Muscle of leg (tissue), 11 donors: ENCODE data around the gene MTARC2. TPM values are rescaled to one million over a fixed set of nuclear protein-coding genes. Genes with fewer than 3 reads are reported as not detected.

Experiments
- DNase-seq: peaks from one replicate; pipeline ENCODE4 v3.0.0; 2013
- H3K27ac ChIP-seq: one replicate; pipeline ENCODE4 v1.5.1; 2013; ENCODE audit warnings: mild to moderate bottlenecking, low read length, control low read depth
- H3K27me3 ChIP-seq: one replicate; pipeline ENCODE4 v1.6.1; 2013; ENCODE audit warnings: low read length; ENCODE audit not compliant: control insufficient read depth, insufficient read depth
- H3K36me3 ChIP-seq: one replicate; pipeline ENCODE4 v1.6.1; 2013; ENCODE audit warnings: low read length; ENCODE audit not compliant: control insufficient read depth, insufficient read depth
- H3K4me1 ChIP-seq: one replicate; pipeline ENCODE4 v1.6.1; 2013; ENCODE audit warnings: low read length; ENCODE audit not compliant: control insufficient read depth, insufficient read depth
- H3K4me3 ChIP-seq: one replicate; pipeline ENCODE4 v1.5.1; 2013; ENCODE audit warnings: low read length, control low read depth
- H3K9me3 ChIP-seq: replicated peaks from 2 replicates; pipeline ENCODE4 v1.6.1; 2013; ENCODE audit warnings: low read depth, low read length; ENCODE audit not compliant: control insufficient read depth
- WGBS: methylation state at CpG from one replicate; pipeline ENCODE4 v1.1.5; 2013; ENCODE audit warnings: missing lambda C conversion rate; ENCODE audit not compliant: insufficient coverage; 5-methylcytosine and 5-hydroxymethylcytosine counted together
- polyA plus RNA-seq, 8 donors: library from polyadenylated mRNA; unstranded; fragments of 120-200 nt; gene quantifications; one replicate each; pipeline versions ENCODE4 v1.2.1 to v1.2.3, GENCODE V29; 2013; ENCODE audit warnings: inconsistent platforms in 1 of 8, low replicate concordance in 1 of 8; ENCODE audit not compliant: insufficient read length in 8 of 8, insufficient read depth in 1 of 8
- total RNA-seq: library from RNA; stranded (reverse); fragments of 120-200 nt; gene quantifications from one replicate; pipeline ENCODE4 v1.2.4, GENCODE V29; 2013

Gene MTARC2
- total and polyA plus RNA-seq, 9 donors = 7.0 to 21.4 (median 15.9) TPM

DNA sequence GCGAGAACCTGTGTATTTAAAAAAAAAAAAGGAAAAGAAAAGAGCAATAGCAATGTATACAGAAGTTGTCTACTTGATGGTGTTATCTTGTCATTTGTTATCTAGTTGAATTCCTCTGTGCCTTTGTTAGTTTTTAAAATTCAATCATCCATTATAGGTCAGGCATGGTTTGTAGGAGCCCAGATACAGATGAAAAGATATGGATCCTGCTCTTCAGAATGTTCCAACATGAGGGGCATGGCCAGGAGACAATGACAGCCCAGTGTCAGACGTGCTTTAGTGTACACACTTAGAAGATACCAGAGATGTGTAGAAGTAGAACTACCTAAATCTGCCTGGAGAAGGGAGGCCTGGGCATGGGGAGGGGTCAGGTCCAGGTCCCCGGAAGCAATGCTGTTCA is 16.6 kb downstream of the MTARC2 start:
- DNase-seq = no peak
- Histone ChIP-seq H3K27ac (no peak overlapping the region), H3K9me3 (no peaks in the 10 kb centered on the region), H3K4me1 (no peaks in the 10 kb centered on the region), H3K4me3 (no peak overlapping the region), H3K27me3 (no peaks in the 10 kb centered on the region), H3K36me3 (peaks cover 45% of the 10 kb centered on the region)
- 100% methylated on average over 3 of the region's 3 CpGs for WGBS

DNA sequence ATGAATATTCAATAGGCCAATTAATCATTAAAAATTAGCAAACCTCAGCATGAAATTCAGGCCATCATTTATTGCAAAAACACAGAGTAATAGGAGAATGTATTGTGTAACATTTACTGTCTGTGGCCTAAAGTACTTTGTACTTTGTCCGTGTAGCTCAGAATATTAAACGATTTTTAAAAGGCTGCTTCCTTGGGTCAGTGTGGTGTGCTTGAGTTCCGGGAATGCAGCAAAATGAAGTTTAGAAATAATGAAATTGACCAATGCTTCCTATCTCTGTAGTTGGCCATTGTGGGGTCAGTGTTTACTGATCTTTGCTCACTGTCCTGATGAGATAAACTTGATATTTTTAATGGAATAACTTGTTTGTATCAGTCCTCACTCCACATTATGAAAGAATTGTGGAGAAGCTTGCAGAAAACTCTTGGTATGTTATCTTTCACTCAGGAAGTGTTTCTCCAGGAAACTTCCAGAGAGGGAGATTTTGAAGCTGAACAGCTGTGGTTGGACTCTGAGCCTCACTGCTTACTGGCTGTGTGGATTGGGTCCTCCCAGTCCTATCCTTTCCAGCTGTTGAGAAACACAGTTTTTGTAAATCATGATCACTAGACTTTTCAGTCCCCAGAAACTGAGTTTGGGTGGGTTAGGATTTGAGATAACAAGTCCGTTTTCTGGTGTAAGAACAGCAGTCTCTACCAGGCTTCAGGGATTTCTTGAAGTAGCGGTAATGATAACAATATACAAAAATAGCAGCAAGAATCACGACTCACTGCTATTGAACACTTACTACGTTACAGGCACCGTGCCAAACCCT is 19.4 kb downstream of the MTARC2 start:
- Histone ChIP-seq H3K4me3 (no peak overlapping the region), H3K27me3 (no peaks in the 10 kb centered on the region), H3K4me1 (no peaks in the 10 kb centered on the region), H3K27ac (no peak overlapping the region), H3K9me3 (no peaks in the 10 kb centered on the region), H3K36me3 (peaks cover 46% of the 10 kb centered on the region)
- peak; percentile 43 for DNase-seq
- WGBS = no CpG with 5 or more reads among the region's 8 CpGs

DNA sequence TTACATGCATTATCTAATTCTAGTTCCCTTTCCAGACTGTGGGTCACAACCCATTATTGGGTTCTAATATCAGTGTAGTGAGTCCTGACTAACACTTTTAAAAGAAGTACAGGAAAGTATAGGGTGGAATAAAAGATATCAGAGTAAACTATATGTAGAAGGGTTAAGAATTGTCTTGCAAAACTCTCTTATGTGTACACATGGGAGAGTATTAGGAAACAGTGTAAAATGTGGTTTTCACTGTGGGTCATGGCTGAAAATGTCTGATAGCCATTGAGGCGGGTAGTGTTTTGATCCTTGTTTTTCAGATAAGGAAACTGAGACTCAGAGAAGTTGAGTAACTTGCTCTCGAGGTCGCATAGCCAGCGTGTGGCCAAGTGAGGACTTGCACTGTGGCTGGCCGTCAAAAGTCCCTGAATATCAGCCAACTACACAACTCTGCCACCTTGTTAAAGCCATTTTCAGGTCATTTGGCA is 20.0 kb downstream of the MTARC2 start:
- Histone ChIP-seq H3K27ac (no peak overlapping the region), H3K4me1 (no peaks in the 10 kb centered on the region), H3K4me3 (no peak overlapping the region), H3K27me3 (no peaks in the 10 kb centered on the region), H3K9me3 (no peaks in the 10 kb centered on the region), H3K36me3 (peaks cover 39% of the 10 kb centered on the region)
- 94% methylated on average over 5 of the region's 5 CpGs for WGBS
- peak; percentile 30 for DNase-seq

DNA sequence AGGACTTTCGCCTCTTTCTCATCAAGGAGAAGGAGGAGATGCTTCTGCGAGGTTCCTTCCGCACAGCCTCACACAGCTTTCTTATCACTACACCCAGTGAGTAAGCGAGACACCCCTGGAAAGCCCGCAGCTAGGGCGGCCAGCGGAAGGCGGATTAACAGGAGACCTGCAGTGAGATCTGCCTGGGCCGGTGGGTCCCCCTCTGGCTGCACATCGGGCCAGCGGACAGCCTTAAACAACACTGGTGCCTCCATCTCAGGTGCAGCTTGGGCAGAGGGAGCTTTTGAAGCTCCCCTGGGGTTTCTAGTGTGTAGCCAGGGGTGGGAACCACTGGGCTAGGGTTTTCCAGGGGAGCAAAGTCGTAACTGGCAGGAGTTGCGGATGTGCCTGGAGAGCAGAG is 21.1 kb downstream of the MTARC2 start:
- Histone ChIP-seq H3K9me3 (no peaks in the 10 kb centered on the region), H3K27me3 (no peaks in the 10 kb centered on the region), H3K4me1 (no peaks in the 10 kb centered on the region), H3K27ac (no peak overlapping the region), H3K36me3 (peaks cover 33% of the 10 kb centered on the region), H3K4me3 (no peak overlapping the region)
- WGBS = 92% methylated on average over 9 of the region's 13 CpGs
- DNase-seq = no peak

DNA sequence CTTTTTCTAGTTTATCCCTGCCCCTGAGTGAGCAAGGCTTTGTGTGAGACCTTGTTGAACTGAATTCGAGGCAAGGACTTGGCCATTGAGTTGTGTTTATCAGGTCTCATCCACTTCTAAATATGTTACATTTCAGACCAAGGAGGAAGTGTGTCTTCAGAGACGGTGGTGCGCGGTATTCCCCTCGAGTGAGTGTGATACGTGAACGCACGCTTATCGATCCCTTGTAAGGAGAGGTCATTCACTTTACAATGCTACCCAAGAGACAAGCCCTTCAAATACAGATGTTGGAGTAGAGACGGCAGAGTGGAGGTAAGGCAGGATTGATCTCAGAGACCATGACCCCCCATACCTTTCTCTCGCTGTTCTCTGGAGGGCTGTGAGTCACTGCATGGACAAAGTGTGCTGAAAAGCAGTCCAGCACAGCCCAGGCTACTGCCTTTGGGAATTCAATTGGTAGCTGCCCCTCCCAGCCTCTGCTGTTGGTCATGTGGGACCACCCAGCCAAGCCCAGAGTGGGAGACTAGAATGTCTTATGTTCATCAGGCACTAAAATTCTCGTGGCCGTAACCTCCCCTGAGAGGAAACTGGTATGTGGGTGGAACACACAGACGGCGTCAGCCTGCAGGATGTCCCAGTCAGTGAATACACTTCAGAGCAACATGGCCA is 22.3 kb downstream of the MTARC2 start:
- H3K27ac ChIP-seq = no peak overlapping the region

DNA sequence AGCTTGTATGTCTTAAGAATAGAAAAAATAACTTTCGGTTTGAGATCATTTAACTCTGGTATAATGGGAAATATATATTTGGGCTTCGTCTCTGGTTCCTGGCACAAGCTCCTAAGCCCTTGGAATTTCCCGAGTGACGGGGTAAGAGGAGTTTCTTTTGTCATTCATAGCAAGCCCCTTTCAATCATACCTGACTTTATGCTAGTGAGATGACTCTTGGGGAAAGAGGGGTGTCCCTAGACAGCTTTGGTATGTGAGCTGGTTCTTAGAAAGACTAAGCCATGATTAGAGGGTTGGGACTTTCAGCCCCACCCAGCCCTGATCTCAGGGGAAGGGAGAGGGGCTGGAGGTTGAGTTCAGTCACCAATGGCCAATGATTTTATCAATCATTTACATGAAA is 24.7 kb downstream of the MTARC2 start:
- Histone ChIP-seq H3K4me3 (no peak overlapping the region), H3K36me3 (peaks cover 28% of the 10 kb centered on the region), H3K27me3 (no peaks in the 10 kb centered on the region), H3K4me1 (no peaks in the 10 kb centered on the region), H3K9me3 (no peaks in the 10 kb centered on the region), H3K27ac (no peak overlapping the region)
- DNase-seq = no peak
- WGBS = no CpG with 5 or more reads among the region's 4 CpGs

More for the DNA sequence above, 22.3 kb downstream of the MTARC2 start:
- no peak for DNase-seq
- 50% methylated on average over 3 of the region's 15 CpGs for WGBS
- Histone ChIP-seq H3K27me3 (no peaks in the 10 kb centered on the region), H3K9me3 (no peaks in the 10 kb centered on the region), H3K4me1 (no peaks in the 10 kb centered on the region), H3K36me3 (peaks cover 30% of the 10 kb centered on the region), H3K4me3 (no peak overlapping the region)

DNA sequence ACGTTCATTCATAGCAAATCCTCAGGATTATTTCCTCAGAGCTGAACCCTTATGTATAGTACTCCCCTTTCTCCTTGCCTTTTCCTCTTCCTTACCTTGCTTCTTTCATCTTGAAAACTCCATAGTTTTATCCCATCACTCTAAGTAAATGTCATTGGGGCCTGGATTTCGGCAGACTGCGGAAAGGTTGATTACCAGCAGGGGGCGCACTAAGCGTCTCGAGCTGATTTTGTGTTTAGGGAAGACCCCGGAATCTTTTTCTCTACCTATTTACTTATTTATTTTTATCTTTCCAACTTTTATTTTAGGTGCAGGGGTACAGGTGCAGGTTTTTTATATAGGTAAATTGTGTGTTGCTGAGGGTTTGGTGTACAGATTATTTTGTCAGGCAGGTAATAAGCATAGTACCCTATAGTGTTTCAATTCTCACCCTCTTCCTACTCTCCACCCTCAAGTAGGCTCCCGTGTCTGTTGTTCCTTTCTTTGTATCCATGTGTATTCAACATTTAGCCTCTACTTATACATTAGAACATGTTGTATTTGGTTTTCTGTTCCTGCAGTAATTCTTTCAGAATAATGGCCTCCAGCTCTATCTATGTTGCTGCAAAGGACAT is 27.2 kb downstream of the MTARC2 start:
- Histone ChIP-seq H3K27ac (no peak overlapping the region), H3K4me1 (no peaks in the 10 kb centered on the region)
- WGBS = 83% methylated on average over 1 of the region's 8 CpGs

DNA sequence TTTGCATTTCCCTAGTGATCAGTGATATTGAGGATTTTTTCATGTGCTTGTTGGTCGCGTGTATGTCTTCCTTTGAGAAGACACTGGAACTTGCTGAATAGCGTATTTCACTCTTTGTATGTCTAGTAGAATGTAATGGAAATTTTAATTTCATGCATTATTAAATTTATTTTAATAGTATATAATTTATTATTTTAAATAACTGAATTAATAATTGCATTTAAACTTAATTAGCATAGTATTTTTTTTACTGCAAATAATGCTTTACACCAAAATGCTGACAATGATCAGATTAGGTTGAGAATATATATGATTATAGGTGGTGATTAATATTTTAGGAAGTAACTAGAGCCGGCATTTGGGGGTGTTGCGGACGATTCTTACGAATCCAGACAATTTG is 28.1 kb downstream of the MTARC2 start:
- no peak for DNase-seq
- Histone ChIP-seq H3K4me1 (no peaks in the 10 kb centered on the region), H3K27me3 (no peaks in the 10 kb centered on the region), H3K27ac (no peak overlapping the region), H3K9me3 (no peaks in the 10 kb centered on the region), H3K36me3 (peaks cover 6% of the 10 kb centered on the region), H3K4me3 (no peak overlapping the region)
- no CpG with 5 or more reads among the region's 7 CpGs for WGBS

More for the DNA sequence above, 27.2 kb downstream of the MTARC2 start:
- Histone ChIP-seq H3K4me3 (no peak overlapping the region), H3K9me3 (no peaks in the 10 kb centered on the region), H3K27me3 (no peaks in the 10 kb centered on the region), H3K36me3 (peaks cover 12% of the 10 kb centered on the region)
- DNase-seq = peak; percentile 16

DNA sequence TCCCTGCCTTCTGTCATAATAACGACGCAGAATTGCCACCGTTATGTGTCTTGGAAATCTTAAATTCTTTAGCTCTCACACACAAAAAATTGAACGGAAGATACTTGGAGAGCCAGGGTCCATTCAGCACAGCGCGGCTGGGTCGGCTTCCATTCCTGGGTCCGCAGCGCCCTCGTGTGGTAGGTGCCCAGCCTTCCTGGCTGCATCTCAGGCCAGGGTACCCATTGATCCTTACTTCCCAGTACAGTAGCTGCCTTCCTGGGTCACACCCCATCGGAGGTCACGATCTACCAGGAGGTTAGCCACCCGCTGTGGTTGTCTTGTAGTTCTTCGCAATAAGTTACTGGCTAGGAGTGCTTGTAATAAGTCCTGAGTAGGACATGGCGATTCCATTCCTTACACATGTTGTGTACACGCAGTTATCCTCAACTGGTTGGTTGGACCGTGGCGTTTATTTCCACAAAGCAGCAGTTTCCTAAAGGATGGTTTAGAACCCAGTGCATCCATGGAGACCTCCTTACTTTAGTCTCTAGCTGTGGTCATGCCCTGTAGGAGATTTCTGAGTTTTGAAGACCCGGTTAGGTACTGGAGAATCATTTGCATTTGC is 28.7 kb downstream of the MTARC2 start:
- Histone ChIP-seq H3K27ac (no peak overlapping the region), H3K9me3 (no peaks in the 10 kb centered on the region), H3K4me1 (no peaks in the 10 kb centered on the region), H3K27me3 (no peaks in the 10 kb centered on the region), H3K36me3 (peaks cover 8% of the 10 kb centered on the region), H3K4me3 (no peak overlapping the region)
- WGBS = 35% methylated on average over 17 of the region's 19 CpGs
- peak; percentile 73 for DNase-seq

DNA sequence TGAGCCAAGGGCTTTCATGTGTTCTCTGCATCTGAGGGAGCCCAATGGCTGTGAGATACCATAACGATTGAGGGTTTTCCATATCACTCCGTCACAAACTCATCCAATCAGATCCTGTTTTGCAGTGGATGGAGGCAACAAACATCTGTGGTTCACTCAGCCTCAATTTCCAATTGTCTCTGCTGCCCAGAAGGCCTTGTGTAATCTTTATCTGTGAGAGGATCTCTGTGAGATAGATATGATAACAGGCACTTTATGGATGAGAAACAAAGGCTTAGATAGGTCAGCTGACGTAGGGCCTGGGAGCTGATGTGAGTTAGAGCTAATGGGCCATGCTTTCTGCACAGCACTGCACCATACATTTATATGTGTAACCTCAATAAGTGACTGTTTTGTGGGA is 35.3 kb downstream of the MTARC2 start:
- Histone ChIP-seq H3K36me3 (peaks cover 13% of the 10 kb centered on the region), H3K27ac (no peak overlapping the region), H3K27me3 (peaks cover 5% of the 10 kb centered on the region), H3K4me3 (no peak overlapping the region), H3K9me3 (no peaks in the 10 kb centered on the region), H3K4me1 (peaks cover 14% of the 10 kb centered on the region)
- no CpG with 5 or more reads among the region's 3 CpGs for WGBS
- no peak for DNase-seq
